Natural killer cell treated with Interleukin-12 subunit alpha and Interleukin-12 subunit beta and Interleukin-15 and Interleukin-18, amount 100 ng/mL, for 72 hours (primary cell): ENCODE data around the gene MEGF8. TPM values are rescaled to one million over a fixed set of nuclear protein-coding genes. Genes with fewer than 3 reads are reported as not detected.

ENCODE experiments used
- ATAC-seq, 2 donors: fragments of 150-1000 bp; cut with Tn5 transposase in 1 of 2; sonication (Bioruptor Pico), chemical (Tn5 transposase) in 1 of 2; 2 replicates each; pipeline ENCODE4 v1.10.0; 2021
- DNase-seq: peaks from one replicate; pipeline ENCODE4 v3.0.0; 2022; ENCODE audit warnings: low spot score
- H3K27ac Mint-ChIP-seq, 2 donors: 1 replicate in 1 of 2; 2 replicates in 1 of 2; pipeline ENCODE4 v1.8.0; 2022; ENCODE audit warnings: mixed read lengths in 2 of 2, mild to moderate bottlenecking in 1 of 2, moderate library complexity in 1 of 2
- H3K27me3 Mint-ChIP-seq, 2 donors: 1 replicate in 1 of 2; 2 replicates in 1 of 2; pipeline ENCODE4 v1.8.0; 2022; ENCODE audit warnings: mixed read lengths in 2 of 2
- H3K36me3 Mint-ChIP-seq: one replicate; pipeline ENCODE4 v1.8.0; 2022; ENCODE audit warnings: mixed read lengths
- H3K4me1 Mint-ChIP-seq, 2 donors: 1 replicate in 1 of 2; 2 replicates in 1 of 2; pipeline ENCODE4 v1.8.0; 2022; ENCODE audit warnings: low read depth in 2 of 2, mixed read lengths in 2 of 2, mild to moderate bottlenecking in 1 of 2
- H3K4me3 Mint-ChIP-seq: one replicate; pipeline ENCODE4 v1.8.0; 2022; ENCODE audit warnings: mixed read lengths
- H3K9me3 Mint-ChIP-seq: 2 replicates; pipeline ENCODE4 v1.8.0; 2022; ENCODE audit warnings: mixed read lengths
- total RNA-seq, 2 donors: library from RNA; stranded (reverse); gene quantifications; one replicate each; pipeline ENCODE4 v1.2.3, GENCODE V29; 2022

Gene MEGF8
- total RNA-seq, 2 donors from 2014 or later = 12.1 to 20.1 TPM

DNA sequence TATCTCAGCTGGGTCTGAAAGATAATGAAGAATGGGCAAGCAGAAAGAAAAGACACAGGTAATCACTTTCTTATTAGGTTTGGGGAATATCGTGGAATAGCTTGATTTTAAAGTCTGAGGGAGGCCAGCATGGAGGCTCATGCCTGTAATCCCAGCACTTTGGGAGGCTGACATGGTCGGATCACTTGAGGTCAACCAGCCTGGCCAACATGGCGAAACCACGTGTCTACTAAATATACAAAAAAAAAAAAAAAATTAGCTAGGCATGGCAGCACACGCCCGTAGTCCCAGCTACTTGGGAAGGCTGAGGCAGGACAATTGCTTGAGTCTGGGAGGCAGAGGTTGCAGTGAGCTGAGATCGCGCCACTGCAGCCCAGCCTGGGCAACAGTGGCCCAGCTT, 21.6 kb upstream of the MEGF8 start:
- H3K9me3 Mint-ChIP-seq = no peaks in the 10 kb centered on the region
- H3K4me1 Mint-ChIP-seq = peaks cover 21 to 22% of the 10 kb centered on the region in 2 donors
- H3K27ac Mint-ChIP-seq = peak overlapping the region in 1 of 2 donors; percentile 8
- no peaks in the 10 kb centered on the region for H3K36me3 Mint-ChIP-seq
- ATAC-seq (no peak), DNase-seq (no peak)
- H3K27me3 Mint-ChIP-seq = peaks cover 0 to 6% of the 10 kb centered on the region in 2 donors
- no peak overlapping the region for H3K4me3 Mint-ChIP-seq

- Mint-ChIP-seq H3K9me3 (no peaks in the 10 kb centered on the region), H3K4me1 (peaks cover 15 to 21% of the 10 kb centered on the region in 2 donors), H3K36me3 (no peaks in the 10 kb centered on the region), H3K27ac (no peak overlapping the region), H3K4me3 (no peak overlapping the region), H3K27me3 (peaks cover 9 to 15% of the 10 kb centered on the region in 2 donors)
- ATAC-seq = no peak
- DNase-seq = peak; percentile 57
Observed at GRCh38 chr19:42306646-42307045, 18.8 kb upstream of the MEGF8 start.

DNA sequence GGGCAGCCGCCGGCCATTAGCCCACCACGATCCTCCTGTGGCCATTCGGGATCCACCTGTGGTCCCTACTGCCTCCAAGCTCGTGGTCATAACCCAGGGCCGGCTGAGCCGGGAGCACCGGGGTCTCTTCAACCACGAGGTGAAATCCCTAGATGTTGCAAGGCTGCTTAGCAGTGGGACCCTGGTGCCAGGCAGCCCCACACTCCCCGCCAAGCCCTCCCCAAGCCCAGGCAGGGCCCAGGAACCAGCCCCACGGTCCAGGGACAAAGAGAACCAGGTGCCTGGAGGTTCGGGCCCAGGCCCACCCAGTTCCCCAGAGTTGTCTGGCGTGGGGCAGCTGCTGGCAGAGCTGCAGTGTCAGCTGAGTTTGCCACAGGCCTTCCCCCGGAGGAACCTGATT, 15.7 kb upstream of the MEGF8 start:
- H3K4me3 Mint-ChIP-seq = no peak overlapping the region
- no peaks in the 10 kb centered on the region for H3K36me3 Mint-ChIP-seq
- peaks cover 9 to 20% of the 10 kb centered on the region in 2 donors for H3K4me1 Mint-ChIP-seq
- ATAC-seq (no peak), DNase-seq (no peak)
- H3K9me3 Mint-ChIP-seq = no peaks in the 10 kb centered on the region
- no peak overlapping the region for H3K27ac Mint-ChIP-seq
- H3K27me3 Mint-ChIP-seq = peaks cover 26 to 27% of the 10 kb centered on the region in 2 donors

DNA sequence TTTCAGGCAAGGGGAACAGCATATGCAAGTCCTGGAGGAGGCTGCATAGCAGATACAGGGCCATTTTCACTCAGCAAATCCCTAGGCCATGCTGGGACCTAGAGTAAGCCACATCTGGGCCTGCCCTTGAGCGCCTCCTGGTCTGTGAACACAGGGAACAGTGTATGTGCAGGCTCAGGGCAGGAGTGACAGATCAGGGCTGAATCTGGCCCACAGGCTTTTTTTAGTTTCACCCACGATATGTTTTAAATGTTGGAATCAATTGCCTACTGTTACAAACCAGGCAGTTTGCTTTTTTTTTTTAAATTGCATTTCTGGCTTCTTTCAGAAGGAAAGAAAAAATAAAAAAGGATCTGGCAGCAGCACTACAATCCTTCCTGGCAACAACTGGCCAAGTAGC, 13.8 kb upstream of the MEGF8 start:
- Mint-ChIP-seq H3K36me3 (no peaks in the 10 kb centered on the region), H3K27ac (no peak overlapping the region), H3K27me3 (peaks cover 32 to 33% of the 10 kb centered on the region in 2 donors), H3K9me3 (no peaks in the 10 kb centered on the region), H3K4me3 (no peak overlapping the region), H3K4me1 (peaks cover 15 to 23% of the 10 kb centered on the region in 2 donors)
- ATAC-seq = no peak
- DNase-seq = no peak

DNA sequence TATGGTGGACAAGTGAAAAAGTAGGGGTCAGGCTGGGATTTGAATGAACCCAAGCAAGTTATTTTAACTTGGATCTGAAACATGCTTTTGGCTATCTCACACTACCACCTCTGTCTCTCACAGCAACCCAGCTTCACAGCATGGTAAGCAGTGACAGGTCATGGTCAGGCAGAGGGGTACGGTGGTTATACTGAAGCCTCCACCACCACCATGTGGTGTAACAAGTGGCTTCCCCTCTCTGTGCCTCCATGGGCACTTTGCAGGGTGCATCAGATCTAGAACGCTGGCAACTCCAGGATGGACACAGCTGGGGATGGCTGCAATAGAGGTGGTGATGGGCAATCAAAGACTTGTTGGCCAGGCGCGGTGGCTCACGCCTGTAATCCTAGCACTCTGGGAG, 13.1 kb upstream of the MEGF8 start:
- ATAC-seq = no peak

GRCh38 chr19:42313096-42313839, 12.2 kb upstream of the MEGF8 start, which contains the start of gene TMEM145:
TMEM145 (plus strand) TSS chr19:42313309; CDS start chr19:42313377, 68 bp downstream.
- H3K27me3 Mint-ChIP-seq = peaks cover 32 to 33% of the 10 kb centered on the region in 2 donors
- peak; percentile 61 for DNase-seq
- peaks cover 25 to 27% of the 10 kb centered on the region in 2 donors for H3K4me1 Mint-ChIP-seq
- H3K36me3 Mint-ChIP-seq = no peaks in the 10 kb centered on the region
- no peaks in the 10 kb centered on the region for H3K9me3 Mint-ChIP-seq
- peak within 1 kb of the TSS; percentile 70 for H3K4me3 Mint-ChIP-seq
- ATAC-seq = peak; percentile 63 to 77
- H3K27ac Mint-ChIP-seq = no peak within 1 kb of the TSS

More for the DNA sequence above, 13.1 kb upstream of the MEGF8 start:
- H3K36me3 Mint-ChIP-seq = no peaks in the 10 kb centered on the region
- peak overlapping the region; percentile 70 for H3K4me3 Mint-ChIP-seq
- peaks cover 33 to 35% of the 10 kb centered on the region in 2 donors for H3K27me3 Mint-ChIP-seq
- H3K27ac Mint-ChIP-seq = no peak overlapping the region
- no peak for DNase-seq
- H3K9me3 Mint-ChIP-seq = no peaks in the 10 kb centered on the region
- H3K4me1 Mint-ChIP-seq = peaks cover 22 to 26% of the 10 kb centered on the region in 2 donors

- Mint-ChIP-seq H3K4me1 (peaks cover 25 to 27% of the 10 kb centered on the region in 2 donors), H3K4me3 (peak overlapping the region; percentile 70), H3K27me3 (peaks cover 32 to 33% of the 10 kb centered on the region in 2 donors), H3K36me3 (no peaks in the 10 kb centered on the region), H3K27ac (no peak overlapping the region), H3K9me3 (no peaks in the 10 kb centered on the region)
- DNase-seq (no peak), ATAC-seq (no peak)
Observed at GRCh38 chr19:42313840-42314755, 11.3 kb upstream of the MEGF8 start.

- ATAC-seq = no peak
- DNase-seq = no peak
- H3K27ac Mint-ChIP-seq = peak overlapping the region in 1 of 2 donors; percentile 31
- no peak overlapping the region for H3K4me3 Mint-ChIP-seq
- H3K27me3 Mint-ChIP-seq = peaks cover 32 to 33% of the 10 kb centered on the region in 2 donors
- H3K9me3 Mint-ChIP-seq = no peaks in the 10 kb centered on the region
- peaks cover 25 to 27% of the 10 kb centered on the region in 2 donors for H3K4me1 Mint-ChIP-seq
- H3K36me3 Mint-ChIP-seq = no peaks in the 10 kb centered on the region
Observed at GRCh38 chr19:42315024-42315423, 10.4 kb upstream of the MEGF8 start.

- ATAC-seq (peak; percentile 78 to 89), DNase-seq (peak; percentile 84)
- Mint-ChIP-seq H3K36me3 (no peaks in the 10 kb centered on the region), H3K27ac (peak overlapping the region; percentile 60 to 79), H3K4me3 (peak overlapping the region; percentile 66), H3K4me1 (peaks cover 25 to 27% of the 10 kb centered on the region in 2 donors), H3K9me3 (no peaks in the 10 kb centered on the region), H3K27me3 (peaks cover 22 to 25% of the 10 kb centered on the region in 2 donors)
Observed at GRCh38 chr19:42316223-42317211, 8.9 kb upstream of the MEGF8 start.

DNA sequence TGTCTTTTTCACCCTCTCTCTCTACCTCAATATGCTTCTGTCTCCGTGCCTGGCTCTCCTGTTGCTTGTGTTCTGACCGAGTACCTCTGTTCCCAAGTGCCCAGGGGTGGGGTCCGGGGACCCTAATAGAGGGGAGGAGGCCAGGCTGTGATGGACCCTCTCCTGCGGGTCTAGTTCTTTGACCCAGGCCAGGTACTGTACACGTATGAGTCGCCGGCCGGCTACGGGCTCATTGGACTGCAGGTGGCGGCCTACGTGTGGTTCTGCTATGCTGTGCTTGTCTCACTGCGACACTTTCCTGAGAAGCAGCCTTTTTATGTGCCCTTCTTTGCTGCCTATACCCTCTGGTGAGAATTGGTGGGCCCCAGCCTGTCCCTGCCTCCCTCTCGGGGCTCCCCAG, 7.9 kb upstream of the MEGF8 start:
- Mint-ChIP-seq H3K9me3 (no peaks in the 10 kb centered on the region), H3K4me1 (peaks cover 20 to 21% of the 10 kb centered on the region in 2 donors), H3K27ac (peak overlapping the region; percentile 60 to 79), H3K27me3 (peaks cover 16 to 25% of the 10 kb centered on the region in 2 donors), H3K36me3 (no peaks in the 10 kb centered on the region), H3K4me3 (peak overlapping the region; percentile 66)
- no peak for ATAC-seq
- DNase-seq = no peak

GRCh38 chr19:42322305-42322704, 3.1 kb upstream of the MEGF8 start:
- peaks cover 5% of the 10 kb centered on the region for H3K36me3 Mint-ChIP-seq
- no peak overlapping the region for H3K27ac Mint-ChIP-seq
- no peaks in the 10 kb centered on the region for H3K9me3 Mint-ChIP-seq
- peaks cover 7 to 10% of the 10 kb centered on the region in 2 donors for H3K27me3 Mint-ChIP-seq
- DNase-seq (no peak), ATAC-seq (no peak)
- peaks cover 14 to 19% of the 10 kb centered on the region in 2 donors for H3K4me1 Mint-ChIP-seq
- no peak overlapping the region for H3K4me3 Mint-ChIP-seq

- peaks cover 7 to 10% of the 10 kb centered on the region in 2 donors for H3K27me3 Mint-ChIP-seq
- peaks cover 20 to 25% of the 10 kb centered on the region in 2 donors for H3K4me1 Mint-ChIP-seq
- no peak for ATAC-seq
- DNase-seq = no peak
- H3K36me3 Mint-ChIP-seq = peaks cover 5% of the 10 kb centered on the region
- peak overlapping the region; percentile 30 for H3K4me3 Mint-ChIP-seq
- H3K9me3 Mint-ChIP-seq = no peaks in the 10 kb centered on the region
- no peak overlapping the region for H3K27ac Mint-ChIP-seq
Observed at GRCh38 chr19:42323473-42323851, 2.0 kb upstream of the MEGF8 start.
